Naive thymus-derived CD4-positive, alpha-beta T cell (primary cell): ENCODE measurements around the gene SIK3. TPM values are rescaled to one million over a fixed set of nuclear protein-coding genes. Genes with fewer than 3 reads are reported as not detected.
"Not testable (repeated sequence)": the region's sequence is repeated elsewhere in the genome, so short reads cannot be mapped to it uniquely, and the experiment has no call there.

ENCODE experiments used
- ATAC-seq: fragments of 150-1000 bp; cut with Tn5 transposase; 2 replicates; pipeline ENCODE4 v1.10.0; 2021; ENCODE audit warnings: mild to moderate bottlenecking, moderate library complexity
- CTCF ChIA-PET: fragments of 350-600 bp; sonication (Branson Sonifier 250); formaldehyde crosslinking; loops from one replicate; lab custom pipeline; 2021; ENCODE audit warnings: antibody characterized with exemption; lab: Charles Lee
- POLR2A ChIA-PET: fragments of 350-600 bp; sonication (Branson Sonifier 250); formaldehyde crosslinking; loops from one replicate; lab custom pipeline; 2021; ENCODE audit warnings: antibody characterized with exemption, inconsistent platforms; lab: Charles Lee
- DNase-seq, 9 donors: peaks; one replicate each; pipeline versions ENCODE4 v3.0.0 to v3.0.0-alpha.2; 2020 to 2022; ENCODE audit warnings: mixed read lengths in 1 of 9
- H3K27ac ChIP-seq: one replicate; pipeline ENCODE4 v1.7.0; 2013; ENCODE audit warnings: mild to moderate bottlenecking, low read depth, low read length, moderate library complexity
- H3K27me3 ChIP-seq, 2 donors: one replicate each; pipeline ENCODE4 v1.7.0; 2013; ENCODE audit warnings: low read length in 2 of 2, mild to moderate bottlenecking in 2 of 2, moderate library complexity in 2 of 2; ENCODE audit not compliant: control insufficient read depth in 2 of 2, insufficient read depth in 2 of 2
- H3K36me3 ChIP-seq, 3 experiments: 1 replicate in 2 of 3; 2 replicates in 1 of 3; pipeline ENCODE4 v1.7.0; 2013; ENCODE audit warnings: low read length in 3 of 3, mild to moderate bottlenecking in 3 of 3, moderate library complexity in 1 of 3; ENCODE audit not compliant: insufficient read depth in 3 of 3, control insufficient read depth in 2 of 3
- H3K4me1 ChIP-seq, 2 donors: one replicate each; pipeline ENCODE4 v1.7.0; 2013; ENCODE audit warnings: low read length in 2 of 2, mild to moderate bottlenecking in 2 of 2, moderate library complexity in 1 of 2; ENCODE audit not compliant: control insufficient read depth in 2 of 2, insufficient read depth in 2 of 2
- H3K4me3 ChIP-seq: 2 replicates; pipeline ENCODE4 v1.7.0; 2013; ENCODE audit warnings: mild to moderate bottlenecking, low read length
- H3K9me3 ChIP-seq, 3 experiments: 1 replicate in 2 of 3; 2 replicates in 1 of 3; pipeline ENCODE4 v1.7.0; 2013; ENCODE audit warnings: low read length in 3 of 3; ENCODE audit not compliant: control insufficient read depth in 2 of 3
- H3K27ac Mint-ChIP-seq, 9 donors: one replicate each; pipeline ENCODE4 v1.8.0; 2020 to 2022; ENCODE audit warnings: mixed read lengths in 9 of 9, mild to moderate bottlenecking in 8 of 9, moderate library complexity in 5 of 9, inconsistent platforms in 2 of 9
- H3K27me3 Mint-ChIP-seq, 5 donors: one replicate each; pipeline ENCODE4 v1.8.0; 2021 to 2022; ENCODE audit warnings: mixed read lengths in 5 of 5, mild to moderate bottlenecking in 1 of 5
- H3K36me3 Mint-ChIP-seq, 5 donors: one replicate each; pipeline ENCODE4 v1.8.0; 2020 to 2022; ENCODE audit warnings: mixed read lengths in 5 of 5, mild to moderate bottlenecking in 3 of 5, inconsistent platforms in 1 of 5
- H3K4me1 Mint-ChIP-seq, 7 donors: one replicate each; pipeline ENCODE4 v1.8.0; 2020 to 2022; ENCODE audit warnings: mixed read lengths in 7 of 7, mild to moderate bottlenecking in 3 of 7, inconsistent platforms in 1 of 7
- H3K4me3 Mint-ChIP-seq, 10 donors: one replicate each; pipeline ENCODE4 v1.8.0; 2020 to 2022; ENCODE audit warnings: mild to moderate bottlenecking in 10 of 10, mixed read lengths in 10 of 10, moderate library complexity in 6 of 10, inconsistent platforms in 2 of 10
- H3K9me3 Mint-ChIP-seq, 11 donors: one replicate each; pipeline ENCODE4 v1.8.0; 2020 to 2022; ENCODE audit warnings: mixed read lengths in 11 of 11, mild to moderate bottlenecking in 4 of 11, inconsistent platforms in 1 of 11, moderate library complexity in 1 of 11
- intact Hi-C, 2 donors: fragments of 100-400 bp; cut with micrococcal nuclease; formaldehyde crosslinking; loops; one replicate each; pipeline ENCODE4 v1.15.1; 2023
- polyA plus RNA-seq, 2 donors: library from polyadenylated mRNA; unstranded; fragments of 300-500 nt; fragmentation: Illumina TruSeq; gene quantifications; one replicate each; pipeline ENCODE4 v1.2.3, GENCODE V29; 2021
- total RNA-seq, 6 experiments: library from RNA in 5 of 6; stranded (reverse) in 5 of 6; gene quantifications; 1 replicate in 5 of 6; 2 replicates in 1 of 6; pipeline ENCODE4 v1.2.3 and lab custom pipeline; 2021 to 2026

Gene SIK3
- total and polyA plus RNA-seq, 7 experiments from 2014 or later, result 13.3 to 85.2 (median 64.4) TPM

- no peaks in the 10 kb centered on the region for H3K27me3 ChIP-seq
- Mint-ChIP-seq H3K36me3 (no peaks in the 10 kb centered on the region), H3K4me1 (peaks cover 4 to 17% (median 14%) of the 10 kb centered on the region in 7 donors), H3K4me3 (peak overlapping the region; percentile 39 to 84 (median 80)), H3K27me3 (peaks cover 0 to 4% (median 0%) of the 10 kb centered on the region in 5 donors), H3K27ac (peak overlapping the region in 7 of 9 donors; percentile 23 to 75 (median 66)), H3K9me3 (no peaks in the 10 kb centered on the region)
- peak overlapping the region; percentile 71 for H3K4me3 ChIP-seq
- H3K9me3 ChIP-seq, result no peaks in the 10 kb centered on the region
- no peaks in the 10 kb centered on the region for H3K36me3 ChIP-seq
- intact Hi-C loops, result loop anchor here (5.0 kb wide), 3 partner anchors 103 to 392 kb away; partner anchors contain the start of gene SIK3 (in 1 of the 2)
- CTCF ChIA-PET, result interaction anchor here (0.6 to 3.3 kb wide), 26 partner anchors 13 to 439 kb away, joined by 3 to 66 read pairs (median 4); partner anchors contain the start of genes APOA5, BUD13 and ZPR1
- H3K4me1 ChIP-seq, result peaks cover 4 to 9% of the 10 kb centered on the region in 2 donors
- no peak overlapping the region for H3K27ac ChIP-seq
- ATAC-seq, result peak; percentile 1
- POLR2A ChIA-PET, result interaction anchor here (0.9 to 3.6 kb wide), 12 partner anchors 12 to 397 kb away, joined by 3 to 49 read pairs (median 4); partner anchors contain the start of genes APOA5, PCSK7, RNF214 and ZPR1
- no peak for DNase-seq
Measured at GRCh38 chr11:116835042-116835772, 263.0 kb downstream of the SIK3 start.

GRCh38 chr11:116834535-116835041, 263.6 kb downstream of the SIK3 start:
- Mint-ChIP-seq H3K4me1 (peaks cover 4 to 17% (median 14%) of the 10 kb centered on the region in 7 donors), H3K4me3 (peak overlapping the region; percentile 35 to 84 (median 54)), H3K27ac (peak overlapping the region in 2 of 9 donors; percentile 66 to 69)
- H3K36me3 ChIP-seq, H3K4me1 ChIP-seq, ATAC-seq, H3K36me3 Mint-ChIP-seq, H3K27me3 Mint-ChIP-seq, H3K27me3 ChIP-seq, H3K9me3 Mint-ChIP-seq, H3K27ac ChIP-seq, DNase-seq, H3K4me3 ChIP-seq, H3K9me3 ChIP-seq: not testable (repeated sequence)
- POLR2A ChIA-PET, result interaction anchor here (3.6 kb wide), 1 partner anchor 18 kb away, joined by 49 read pairs; no protein-coding TSS in a partner anchor
- intact Hi-C loops, result loop anchor here (5.0 kb wide), 3 partner anchors 102 to 393 kb away; partner anchors contain the start of gene SIK3 (in 1 of the 2)
- CTCF ChIA-PET, result interaction anchor here (2.2 to 3.3 kb wide), 3 partner anchors 14 to 270 kb away, joined by 15 to 66 read pairs (median 17); partner anchors contain the start of gene APOA5

GRCh38 chr11:116833816-116834534, 264.3 kb downstream of the SIK3 start:
- H3K27me3 ChIP-seq, result no peaks in the 10 kb centered on the region
- Mint-ChIP-seq H3K9me3 (no peaks in the 10 kb centered on the region), H3K4me1 (peaks cover 4 to 17% (median 14%) of the 10 kb centered on the region in 7 donors), H3K4me3 (peak overlapping the region in 6 of 10 donors; percentile 3 to 55 (median 43)), H3K27ac (no peak overlapping the region), H3K36me3 (no peaks in the 10 kb centered on the region), H3K27me3 (peaks cover 0 to 4% (median 0%) of the 10 kb centered on the region in 5 donors)
- intact Hi-C loops, result no loop called here
- POLR2A ChIA-PET, result interaction anchor here (0.6 to 1.0 kb wide), 2 partner anchors 9 to 19 kb away, joined by 3 read pairs; no protein-coding TSS in a partner anchor
- H3K27ac ChIP-seq, result no peak overlapping the region
- H3K9me3 ChIP-seq, result no peaks in the 10 kb centered on the region
- H3K4me3 ChIP-seq, result no peak overlapping the region
- DNase-seq (no peak), ATAC-seq (no peak)
- peaks cover 4 to 9% of the 10 kb centered on the region in 2 donors for H3K4me1 ChIP-seq
- CTCF ChIA-PET, result no interaction called here
- no peaks in the 10 kb centered on the region for H3K36me3 ChIP-seq

- ChIA-PET CTCF (no interaction called here), POLR2A (interaction anchor here (0.6 to 1.0 kb wide), 3 partner anchors 10 to 465 kb away, joined by 3 read pairs; no protein-coding TSS in a partner anchor)
- Histone ChIP-seq H3K4me1 (peaks cover 4 to 9% of the 10 kb centered on the region in 2 donors), H3K9me3 (no peaks in the 10 kb centered on the region), H3K36me3 (no peaks in the 10 kb centered on the region), H3K4me3 (no peak overlapping the region), H3K27ac (no peak overlapping the region), H3K27me3 (no peaks in the 10 kb centered on the region)
- peaks cover 0 to 4% (median 0%) of the 10 kb centered on the region in 5 donors for H3K27me3 Mint-ChIP-seq
- no peaks in the 10 kb centered on the region for H3K36me3 Mint-ChIP-seq
- DNase-seq (no peak), ATAC-seq (no peak)
- intact Hi-C loops, result no loop called here
- H3K4me3 Mint-ChIP-seq, result no peak overlapping the region
- H3K4me1 Mint-ChIP-seq, result peaks cover 4 to 17% (median 12%) of the 10 kb centered on the region in 7 donors
- H3K9me3 Mint-ChIP-seq, result no peaks in the 10 kb centered on the region
- H3K27ac Mint-ChIP-seq, result peak overlapping the region in 1 of 9 donors; percentile 42
Measured at GRCh38 chr11:116833491-116833815, 264.8 kb downstream of the SIK3 start.

GRCh38 chr11:116832350-116833290, 265.6 kb downstream of the SIK3 start:
- Mint-ChIP-seq H3K4me3 (no peak overlapping the region), H3K36me3 (no peaks in the 10 kb centered on the region), H3K4me1 (peaks cover 4 to 17% (median 9%) of the 10 kb centered on the region in 7 donors), H3K27ac (peak overlapping the region in 1 of 9 donors; percentile 42), H3K27me3 (peaks cover 0 to 4% (median 0%) of the 10 kb centered on the region in 5 donors), H3K9me3 (no peaks in the 10 kb centered on the region)
- Histone ChIP-seq H3K27me3 (no peaks in the 10 kb centered on the region), H3K4me3 (no peak overlapping the region), H3K36me3 (no peaks in the 10 kb centered on the region), H3K9me3 (no peaks in the 10 kb centered on the region), H3K4me1 (peaks cover 4 to 9% of the 10 kb centered on the region in 2 donors), H3K27ac (no peak overlapping the region)
- ChIA-PET POLR2A (interaction anchor here (0.6 to 1.0 kb wide), 2 partner anchors 10 to 466 kb away, joined by 3 read pairs; no protein-coding TSS in a partner anchor), CTCF (no interaction called here)
- intact Hi-C loops, result no loop called here
- DNase-seq (no peak), ATAC-seq (no peak)
